Nucleus accumbens (tissue), 56 donors: Measurements from ENCODE around the gene BAIAP2L2.
A peak's percentile ranks its signal among the peaks of the same experiment; 100 is the strongest.
"Not testable (repeated sequence)": the region's sequence is repeated elsewhere in the genome, so short reads cannot be mapped to it uniquely, and the experiment has no call there.

Experiments used
- DNase-seq, 56 donors: peaks; one replicate each; lab custom pipeline; 2025; lab: John Stamatoyannopoulos, UW

The BAIAP2L2 gene

DNA sequence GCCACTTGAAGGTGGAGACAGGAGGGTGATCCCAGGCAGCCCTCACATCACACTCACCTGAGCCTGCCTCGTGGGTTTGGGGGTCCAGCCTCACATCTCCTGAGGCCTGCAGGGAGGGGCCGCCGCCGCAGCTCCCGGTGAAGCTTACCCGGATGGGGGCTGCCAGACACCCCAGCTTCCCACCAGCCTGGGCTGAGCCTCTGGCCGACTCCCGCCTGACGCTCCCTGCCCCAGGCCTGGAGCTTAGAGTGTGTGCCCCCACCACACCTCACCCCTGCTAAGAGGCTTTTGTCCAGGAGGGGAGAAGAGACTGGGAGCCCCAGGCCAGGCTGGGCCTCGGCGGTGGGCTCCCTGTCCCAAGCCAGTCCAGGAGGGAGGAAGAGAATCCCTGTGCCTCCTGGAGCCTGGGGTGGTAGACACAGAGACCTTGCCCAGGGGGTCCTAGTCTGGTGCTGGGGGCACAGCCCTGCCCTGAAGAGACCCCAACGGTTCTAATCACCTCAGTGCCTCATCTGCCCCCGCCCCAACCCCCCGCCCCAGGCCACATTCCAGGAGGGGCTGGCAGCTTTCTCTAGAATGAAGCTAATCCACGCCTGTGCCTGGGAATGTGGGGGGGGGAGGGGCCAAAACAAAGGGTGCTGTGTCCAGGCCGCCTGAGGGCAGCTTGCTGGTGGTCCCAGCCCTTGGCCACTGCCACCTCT lies 26.4 kb downstream of the BAIAP2L2 start, which contains the start of gene SLC16A8:
Gene SLC16A8 (minus strand): TSS at position 254 of the 701 bp plus-strand sequence. CDS start 1,311 bp downstream, outside the sequence.
- peak in 1 of 56 donors; percentile 21 for DNase-seq

DNA sequence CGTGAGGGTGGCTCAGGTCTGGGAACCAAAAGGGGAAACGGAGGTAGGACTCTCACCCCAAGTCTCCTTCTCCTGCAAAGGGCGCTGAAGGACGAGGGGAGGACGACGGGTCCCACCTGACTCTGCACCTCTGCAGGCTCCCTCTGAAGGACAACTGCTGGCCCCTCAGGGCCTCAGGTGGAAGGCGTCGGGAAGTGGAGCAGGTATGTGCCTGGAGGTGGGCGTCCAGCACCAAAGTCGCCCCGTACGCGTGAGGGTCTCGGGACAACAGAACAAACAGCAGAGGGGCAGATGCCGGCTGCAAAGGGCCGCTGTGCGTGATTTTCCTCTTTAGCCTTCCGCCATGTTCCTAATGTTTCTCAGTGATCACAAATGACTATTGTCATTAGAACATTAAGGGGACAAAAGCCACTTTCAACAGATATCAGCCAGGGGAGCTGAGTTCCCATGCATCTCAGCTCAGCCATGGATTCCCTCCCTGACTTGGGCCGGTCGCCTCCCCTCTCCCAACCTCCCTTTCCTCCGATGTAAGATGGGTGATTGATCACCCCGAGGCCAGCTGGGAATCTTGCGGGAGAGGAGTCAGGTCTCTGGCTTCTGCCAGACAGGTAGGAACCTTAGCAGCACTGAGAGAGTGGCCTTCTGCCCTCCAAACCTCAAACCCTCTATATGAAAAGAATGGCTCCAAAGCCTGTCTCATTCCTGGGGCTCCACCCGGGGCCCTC lies 27.3 kb downstream of the BAIAP2L2 start:
- no peak for DNase-seq

DNA sequence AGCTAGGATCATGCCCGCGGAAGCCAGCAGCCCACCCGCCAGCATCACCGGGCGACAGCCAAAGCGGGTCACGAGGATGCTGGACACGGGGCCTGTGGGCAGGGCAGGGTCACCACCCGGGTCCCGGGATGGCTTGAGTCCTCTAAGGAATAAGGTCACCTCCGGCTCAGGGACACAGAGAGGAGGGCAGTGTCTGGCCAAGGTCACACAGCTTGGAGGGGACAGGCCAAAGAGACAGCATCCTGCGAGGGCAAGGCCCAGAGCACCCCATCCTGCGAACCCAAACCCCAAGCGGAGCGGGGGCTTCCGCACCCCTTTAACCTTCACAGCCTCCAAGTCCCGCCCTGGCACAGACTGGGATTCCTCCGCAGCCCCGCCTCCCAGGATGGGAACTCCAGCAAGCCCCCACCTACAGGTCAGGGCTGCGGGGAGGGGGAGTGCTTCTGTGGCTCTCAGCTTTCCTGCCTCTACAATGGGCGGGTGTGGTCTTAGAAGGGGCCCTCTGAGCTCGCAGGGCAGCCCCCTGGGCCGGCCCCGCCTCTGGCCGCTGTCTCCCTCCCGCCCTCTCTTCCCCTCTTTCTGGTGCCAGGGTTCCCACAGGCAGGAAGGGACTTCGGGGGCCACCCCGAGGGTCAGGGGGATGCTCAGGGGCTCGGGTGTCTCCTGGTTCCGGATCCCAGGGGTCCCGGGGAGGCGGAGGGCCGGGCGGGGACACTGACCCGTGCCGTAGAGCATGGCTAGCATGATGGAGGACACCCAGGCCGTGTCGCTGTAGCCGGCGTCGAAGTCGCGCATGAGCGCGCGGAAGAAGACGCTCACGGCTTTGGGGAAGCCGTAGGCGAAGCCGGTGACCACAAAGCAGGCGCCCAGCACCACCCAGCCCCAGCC lies 28.3 kb downstream of the BAIAP2L2 start:
- DNase-seq, result peak in 1 of 56 donors; percentile 19

DNA sequence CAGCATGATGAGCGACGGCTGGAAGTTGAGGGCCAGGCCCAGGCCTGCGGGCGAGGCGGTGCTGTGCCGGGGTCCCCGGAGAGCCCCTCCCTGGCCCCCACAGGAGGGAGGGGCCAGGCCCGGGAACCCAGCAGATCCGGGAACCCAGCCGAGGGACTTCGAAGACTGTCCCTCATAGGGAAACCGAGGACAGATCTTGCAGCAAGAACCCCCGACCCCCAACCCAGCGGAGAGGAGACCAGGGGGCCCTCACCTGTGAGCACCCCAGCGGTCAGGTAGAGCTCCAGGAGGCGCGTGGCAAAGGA lies 28.9 kb downstream of the BAIAP2L2 start:
- DNase-seq, result peak in 1 of 56 donors; percentile 42

DNA sequence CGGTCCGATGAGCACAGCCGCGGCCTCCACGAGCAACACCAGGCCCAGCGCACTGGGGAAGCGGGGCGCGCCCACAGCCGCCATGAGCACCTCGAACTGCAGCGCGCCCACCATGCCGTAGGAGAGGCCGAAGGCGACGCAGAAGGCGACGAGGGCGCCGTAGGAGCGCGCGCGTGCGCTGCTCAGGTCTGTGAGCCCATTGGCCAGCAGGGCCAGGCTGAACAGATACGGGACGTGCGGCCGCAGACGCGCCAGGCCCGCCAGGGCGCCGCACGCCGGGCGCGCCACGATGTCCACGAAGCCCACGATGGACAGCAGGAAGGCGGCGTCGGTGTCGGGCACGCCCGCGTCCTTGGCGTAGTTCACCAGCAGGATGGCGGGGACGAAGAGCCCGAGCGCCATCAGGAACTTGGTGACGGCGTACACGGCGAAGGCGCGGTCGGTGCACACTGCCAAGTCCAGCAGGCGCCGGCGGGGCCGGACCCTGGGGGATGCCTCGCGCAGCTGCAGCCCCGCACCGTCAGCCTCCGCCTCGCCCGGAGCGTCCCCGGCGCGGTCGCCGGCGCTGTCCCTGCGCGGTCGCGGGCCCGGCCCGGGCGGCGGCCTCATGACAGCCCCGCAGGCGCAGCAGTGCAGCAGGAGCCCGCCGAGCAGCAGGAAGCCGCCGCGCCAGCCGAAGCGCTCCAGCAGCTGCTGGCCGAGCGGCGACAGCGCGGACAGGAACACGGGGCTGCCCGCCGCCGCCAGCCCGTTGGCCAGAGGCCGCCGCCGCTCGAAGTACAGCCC lies 29.4 kb downstream of the BAIAP2L2 start:
- peak in 37 of 56 donors; percentile 13 to 78 (median 50) for DNase-seq

DNA sequence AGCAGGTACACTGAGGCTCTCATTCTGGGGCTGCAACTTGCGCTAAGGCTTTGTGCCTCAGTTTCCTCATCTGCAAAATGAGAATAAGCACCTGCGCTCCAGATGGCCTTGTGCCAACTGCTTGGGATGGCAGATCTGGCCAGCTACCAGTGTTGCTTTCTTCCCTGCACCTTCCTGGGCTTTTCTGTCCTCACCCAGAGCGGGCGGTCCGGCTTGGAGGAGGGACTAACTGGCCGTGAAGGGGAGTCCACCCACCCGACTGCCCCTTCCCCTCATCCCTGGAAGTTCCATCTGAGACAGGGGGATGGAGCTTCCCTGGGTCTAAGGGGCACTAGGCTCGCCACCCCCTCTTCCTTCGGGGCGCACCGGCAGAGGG lies 30.0 kb downstream of the BAIAP2L2 start:
- DNase-seq, result no peak

DNA sequence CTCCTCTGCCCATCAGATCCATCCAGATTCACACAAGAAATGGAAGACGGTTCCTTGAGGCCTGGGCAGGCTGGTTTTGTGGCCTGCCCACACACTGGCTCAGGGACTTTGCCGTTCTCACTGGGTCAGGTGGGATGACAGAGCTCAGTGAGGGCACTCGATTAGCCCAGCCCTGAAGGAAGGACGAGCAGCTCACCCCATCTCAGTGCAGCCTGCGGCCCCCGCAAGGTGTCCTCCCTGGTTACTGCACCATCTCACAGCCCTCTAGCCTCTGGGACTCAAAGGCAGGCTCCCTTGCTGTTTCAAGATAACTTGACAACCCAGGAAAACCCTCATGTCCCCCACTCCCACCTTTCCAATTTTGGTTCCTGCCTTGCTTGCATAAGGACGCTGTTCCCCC lies 30.7 kb downstream of the BAIAP2L2 start:
- DNase-seq, result no peak

DNA sequence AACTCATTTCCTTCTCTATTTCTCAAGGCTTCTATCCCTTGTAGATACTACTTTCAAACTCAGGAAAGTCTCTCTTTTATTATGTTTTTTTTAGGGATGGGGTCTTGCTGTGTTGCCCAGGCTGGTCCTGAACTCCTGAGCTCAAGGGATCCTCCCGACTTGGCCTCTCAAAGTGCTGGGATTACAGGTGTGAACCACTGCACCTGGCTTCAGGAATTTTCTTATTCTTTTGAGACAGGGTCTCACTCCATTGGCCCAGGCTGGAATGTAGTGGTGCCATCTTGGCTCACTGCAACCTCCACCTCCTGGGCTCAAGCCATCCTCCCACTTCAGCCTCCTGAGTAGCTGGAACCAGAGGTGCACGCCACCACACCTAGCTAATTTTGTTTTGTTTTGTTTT lies 31.3 kb downstream of the BAIAP2L2 start:
- DNase-seq, result not testable (repeated sequence)

DNA sequence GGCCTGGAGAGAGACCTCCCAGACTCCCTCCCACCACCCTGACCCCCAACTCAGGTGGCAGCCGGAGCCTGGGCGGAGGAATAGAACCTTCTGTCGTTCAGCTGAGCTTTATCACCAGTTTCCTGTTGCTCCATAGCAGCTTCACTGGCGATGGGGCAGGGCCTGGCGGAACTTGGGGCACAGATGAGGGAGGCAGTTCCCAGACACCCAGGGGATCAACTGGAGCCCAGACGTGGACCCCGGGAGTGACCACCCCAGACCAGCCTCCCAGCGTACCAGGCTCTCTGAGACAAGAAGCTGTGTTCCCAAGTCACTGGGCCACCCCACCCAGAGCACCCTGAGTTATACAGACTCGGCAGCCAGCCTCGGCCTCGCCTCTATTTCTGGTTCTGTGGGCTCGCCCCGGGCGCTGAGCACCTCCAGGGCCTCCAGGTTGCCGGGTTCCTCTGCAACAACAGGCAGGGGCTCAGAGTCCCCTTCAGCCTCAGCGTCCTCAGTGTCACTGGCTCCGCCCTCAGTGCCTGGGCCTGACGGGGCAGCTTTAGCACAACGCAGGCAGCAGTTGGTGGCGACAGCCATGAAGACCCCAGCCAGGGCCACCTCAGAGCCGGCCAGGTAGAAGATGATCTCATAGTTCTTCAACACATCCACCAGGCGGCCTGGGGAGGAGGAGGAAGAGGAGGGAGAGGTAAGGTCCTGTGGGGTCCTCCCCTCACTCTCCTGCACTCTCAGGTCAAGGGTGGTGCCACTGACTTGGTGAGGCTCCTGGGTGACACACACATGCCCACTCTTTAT lies 32.2 kb downstream of the BAIAP2L2 start:
- DNase-seq, result no peak

DNA sequence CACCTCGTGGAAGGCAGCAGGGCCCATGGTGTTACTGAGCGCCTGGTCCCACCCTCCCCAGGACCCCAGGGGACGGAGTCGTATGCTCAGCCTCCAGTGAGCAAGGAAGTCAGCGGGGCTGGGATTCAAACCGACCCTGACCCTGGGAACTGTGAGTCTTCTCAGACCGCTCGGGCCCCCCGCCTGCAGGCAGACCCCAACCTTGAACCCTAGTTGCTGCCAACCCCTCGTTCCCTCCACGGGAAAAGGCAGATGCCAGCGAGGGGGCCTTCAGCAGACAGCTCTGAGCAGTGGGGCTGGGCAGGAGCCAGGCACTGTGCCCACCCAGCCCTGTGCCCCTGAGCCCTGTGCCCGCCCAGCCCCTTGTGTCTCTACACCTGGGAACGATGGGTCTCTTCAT lies 32.9 kb downstream of the BAIAP2L2 start:
- no peak for DNase-seq

DNA sequence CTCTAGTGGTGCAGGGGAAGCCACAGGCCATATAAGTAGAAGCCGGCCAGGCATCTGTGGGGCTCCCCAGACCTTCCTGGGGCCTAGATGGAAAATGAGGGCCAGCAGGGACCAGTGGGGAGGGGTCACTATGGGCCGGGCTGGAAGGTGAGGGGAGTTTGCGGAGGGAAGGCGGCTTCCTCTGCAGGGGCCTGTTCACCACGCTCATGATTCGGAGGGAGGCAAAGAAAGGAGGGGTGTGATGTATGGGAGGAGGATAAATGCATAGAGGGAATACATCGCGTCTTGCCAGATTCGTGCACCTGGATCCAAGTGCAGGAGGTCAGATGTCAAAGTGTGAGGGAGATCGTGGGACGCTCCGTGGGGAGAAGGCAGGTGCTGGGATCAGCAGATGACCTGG lies 33.4 kb downstream of the BAIAP2L2 start:
- no peak for DNase-seq

DNA sequence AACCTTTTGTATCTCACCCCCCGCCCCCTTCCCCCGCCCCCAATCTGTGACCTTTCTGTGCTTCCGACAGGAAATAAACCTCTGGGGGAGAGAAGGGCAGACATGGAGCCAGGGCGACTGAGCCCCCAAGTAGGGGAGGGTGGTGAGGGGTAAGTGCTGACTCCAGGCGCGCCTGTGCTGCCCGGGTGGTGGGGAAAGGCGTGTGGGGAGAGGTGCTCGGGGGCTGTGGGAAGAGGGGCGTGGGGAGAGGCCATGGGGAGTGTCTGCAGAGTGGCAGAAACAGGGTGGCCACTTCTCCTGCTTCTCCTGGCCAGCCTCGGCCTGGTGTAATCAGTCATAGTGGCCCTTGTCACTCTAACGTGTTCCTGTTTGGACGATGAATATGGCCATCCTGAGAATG lies 34.5 kb downstream of the BAIAP2L2 start:
- no peak for DNase-seq

DNA sequence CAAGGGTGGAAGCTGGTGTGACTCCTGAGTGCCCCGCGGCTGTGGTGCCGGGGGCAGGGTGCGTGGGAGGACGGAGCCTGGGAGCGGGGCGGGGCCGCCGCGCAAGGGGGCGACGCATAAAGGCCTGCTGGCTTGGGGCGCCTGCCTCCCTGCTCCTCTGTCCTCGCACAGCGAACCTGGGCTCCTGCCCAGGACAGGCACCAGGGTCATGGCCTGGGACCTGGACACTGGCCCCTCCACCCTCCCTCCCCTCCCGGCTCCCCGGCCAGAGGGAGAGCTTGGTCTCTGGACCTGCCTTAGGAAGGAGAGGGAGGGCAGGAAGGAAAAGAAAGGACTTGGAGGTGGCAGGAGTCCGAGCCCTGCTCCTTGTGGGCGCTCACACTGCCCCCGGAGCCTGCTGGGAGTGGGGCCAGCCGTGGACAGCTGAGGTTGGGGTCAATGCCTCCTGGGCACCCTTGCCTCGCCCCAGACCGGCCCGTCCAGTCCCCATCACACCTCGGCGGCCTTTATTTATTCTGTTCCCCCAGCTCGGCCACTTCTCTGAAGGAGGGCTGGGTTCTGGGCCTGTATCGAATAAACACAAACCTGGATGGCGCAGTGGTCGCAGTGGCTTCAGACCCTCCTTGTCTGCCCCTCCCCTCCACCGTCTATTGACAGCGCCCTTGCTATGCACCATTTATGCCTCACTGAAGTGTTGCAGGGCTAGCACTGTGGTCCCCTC lies 35.2 kb downstream of the BAIAP2L2 start:
- DNase-seq, result no peak

DNA sequence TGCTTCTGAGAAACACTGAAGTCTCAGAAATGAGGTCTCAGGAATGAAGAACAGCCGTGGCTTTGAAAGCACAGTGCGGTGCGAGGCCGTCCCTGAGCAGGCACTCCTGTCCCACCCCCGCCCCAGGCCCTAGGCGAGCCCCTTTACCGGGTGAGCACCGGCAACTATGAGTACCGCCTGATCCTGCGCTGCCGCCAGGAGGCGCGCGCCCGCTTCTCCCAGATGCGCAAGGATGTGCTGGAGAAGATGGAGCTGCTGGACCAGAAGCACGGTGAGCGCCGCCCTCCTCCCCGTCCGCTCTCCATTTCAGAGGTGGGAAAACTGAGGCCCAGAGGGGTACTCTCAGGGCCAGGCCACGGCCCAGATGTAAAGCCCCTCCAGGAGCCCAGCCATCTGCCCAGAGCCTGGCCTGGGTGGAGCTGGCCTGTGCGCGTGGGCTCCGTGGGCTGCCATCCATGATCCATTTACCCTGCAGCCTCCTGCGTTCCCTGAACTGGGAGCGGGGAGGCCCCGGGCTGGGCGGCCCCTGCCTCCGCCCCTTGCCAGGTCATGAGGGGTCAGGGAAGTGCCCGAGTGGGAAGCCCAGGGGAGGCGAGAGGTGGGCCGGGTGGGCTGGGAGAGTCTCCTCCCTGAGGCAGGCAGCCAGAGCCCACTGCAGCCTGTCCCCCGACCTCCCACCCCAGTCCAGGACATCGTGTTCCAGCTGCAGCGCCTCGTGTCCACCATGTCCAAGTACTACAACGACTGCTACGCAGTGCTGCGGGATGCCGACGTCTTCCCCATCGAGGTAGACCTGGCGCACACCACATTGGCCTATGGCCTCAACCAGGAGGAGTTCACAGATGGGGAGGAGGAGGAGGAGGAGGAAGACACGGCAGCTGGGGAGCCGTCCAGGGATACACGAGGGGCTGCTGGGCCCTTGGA lies 36.0 kb downstream of the BAIAP2L2 start:
- peak in 1 of 56 donors; percentile 35 for DNase-seq

DNA sequence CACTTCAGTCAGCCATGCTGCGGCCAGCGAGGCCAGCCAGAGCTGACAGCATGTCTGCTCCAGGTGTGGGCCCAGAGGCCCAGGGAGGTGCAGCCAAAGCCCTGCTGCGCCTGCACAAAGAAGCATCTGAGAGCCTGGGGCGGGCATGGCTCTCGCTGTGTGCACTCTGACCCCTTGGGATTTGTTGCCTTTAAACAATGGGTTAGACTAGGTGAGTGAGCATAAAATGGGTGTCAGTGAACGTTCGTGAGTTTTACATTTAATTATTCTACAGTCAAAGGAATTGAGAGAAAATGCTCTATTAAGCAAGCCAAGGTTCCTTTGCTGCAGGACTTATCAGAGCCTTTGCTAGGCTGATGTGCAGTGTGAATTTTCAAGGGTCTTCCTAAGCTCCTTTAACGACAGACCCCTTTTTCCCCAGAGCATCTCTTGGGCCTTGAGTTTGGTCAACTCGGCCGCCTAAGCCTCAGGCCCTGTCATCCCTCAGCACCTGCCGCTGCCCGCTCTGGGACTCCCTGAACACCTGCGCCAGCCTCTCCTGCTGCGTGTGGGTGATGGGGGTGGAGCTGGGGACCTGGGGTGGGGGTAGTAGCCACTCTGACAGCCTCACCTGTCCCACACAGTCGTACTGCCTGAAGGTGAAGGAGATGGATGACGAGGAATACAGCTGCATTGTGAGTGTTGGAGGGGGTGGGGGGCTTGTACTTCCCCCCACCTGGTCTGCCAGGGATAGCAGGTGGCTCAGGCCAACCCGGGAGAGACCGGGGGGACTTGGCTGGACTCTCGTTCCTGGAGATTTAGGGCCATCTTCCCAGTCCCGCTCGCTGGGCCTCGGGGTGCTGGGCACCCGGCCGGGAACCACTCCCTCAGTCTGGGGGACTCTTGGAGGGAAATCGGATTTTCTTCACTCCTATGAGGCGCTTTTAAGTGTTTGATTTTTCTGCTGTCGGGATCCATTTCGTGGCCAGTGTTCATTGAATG lies 37.0 kb downstream of the BAIAP2L2 start:
- DNase-seq, result no peak

DNA sequence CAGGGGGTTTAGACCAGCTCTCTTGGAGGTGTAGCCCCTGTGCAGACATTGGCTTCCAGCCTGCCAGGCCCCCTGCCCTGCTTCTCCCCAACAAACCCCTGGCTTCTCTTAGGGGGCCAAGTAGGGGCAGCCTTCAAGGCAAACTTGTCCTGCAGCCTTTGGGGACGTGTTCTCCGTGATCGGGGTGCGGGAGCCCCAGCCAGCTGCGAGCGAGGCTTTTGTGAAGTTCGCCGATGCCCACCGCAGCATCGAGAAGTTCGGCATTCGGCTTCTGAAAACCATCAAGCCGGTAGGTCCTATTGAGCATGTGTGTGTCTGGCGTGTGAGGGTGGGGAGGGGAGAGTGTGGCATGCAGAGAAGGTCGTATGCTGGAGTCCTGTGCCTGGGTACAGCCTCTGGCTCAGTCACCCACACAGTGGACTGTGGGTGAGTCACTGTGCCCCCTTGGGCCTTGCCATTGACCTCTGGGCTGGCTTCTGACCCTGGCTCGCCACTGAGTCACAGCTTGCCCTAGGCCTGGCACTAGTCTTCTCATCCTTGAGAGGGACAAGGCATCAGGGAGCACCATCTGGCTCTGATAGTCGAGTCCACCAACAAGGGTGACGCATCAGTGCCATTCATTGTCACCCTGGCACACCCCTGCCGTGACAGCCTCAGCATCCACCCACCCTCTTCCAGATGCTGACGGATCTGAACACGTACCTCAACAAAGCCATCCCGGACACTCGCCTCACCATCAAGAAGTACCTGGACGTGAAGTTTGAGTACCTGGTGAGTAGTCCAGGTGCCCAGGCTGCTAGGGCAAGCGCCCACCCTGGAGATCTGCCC lies 37.9 kb downstream of the BAIAP2L2 start:
- DNase-seq, result no peak
